Omental fat pad (tissue), 4 donors: ENCODE results near the gene RBMS3. TPM values are rescaled to one million over a fixed set of nuclear protein-coding genes. Genes with fewer than 3 reads are reported as not detected.

Experiments
- ATAC-seq: fragments of 150-250 bp; one replicate; pipeline ENCODE4 v1.9.1; 2016; ENCODE audit warnings: mild to moderate bottlenecking, moderate library complexity; ENCODE audit not compliant: low FRiP score
- DNase-seq: peaks from one replicate; pipeline ENCODE4 v3.0.0-alpha.2; 2019; ENCODE audit warnings: low spot score
- CTCF ChIP-seq, 3 donors: fragments of 450-650 bp; IDR thresholded peaks; one replicate each; pipeline ENCODE4 v1.5.1; 2016 to 2017; ENCODE audit warnings: antibody characterized with exemption in 3 of 3, mild to moderate bottlenecking in 3 of 3, moderate library complexity in 2 of 3
- total RNA-seq, 4 donors: library from RNA; depleted of rRNA; stranded (reverse); fragments of >200 nt; gene quantifications; one replicate each; pipeline ENCODE4 v1.1.0, GENCODE V29; 2016

The RBMS3 gene
- total RNA-seq, 4 donors from 2014 or later = 61.5 to 185 (median 120) TPM

GRCh38 chr3:29532473-29532872 is 251.6 kb downstream of the RBMS3 start:
- no peak for ATAC-seq

GRCh38 chr3:29534006-29534405 is 253.1 kb downstream of the RBMS3 start:
- DNase-seq (no peak), ATAC-seq (no peak)
- no peak for TF ChIP-seq CTCF (IDR thresholded peaks at IDR 0.05)

More at GRCh38 chr3:29532473-29532872, 251.6 kb downstream of the RBMS3 start:
- no peak for TF ChIP-seq CTCF (IDR thresholded peaks at IDR 0.05)
- DNase-seq = no peak

GRCh38 chr3:29536016-29536758 is 255.3 kb downstream of the RBMS3 start:
- no peak for DNase-seq
- no peak for ATAC-seq
- no peak for TF ChIP-seq CTCF (IDR thresholded peaks at IDR 0.05)

- TF ChIP-seq CTCF (IDR thresholded peaks at IDR 0.05) = no peak
- ATAC-seq (no peak), DNase-seq (no peak)
Measured at GRCh38 chr3:29537889-29538609, 257.2 kb downstream of the RBMS3 start.

- ATAC-seq = no peak
- no peak for DNase-seq
- TF ChIP-seq CTCF (IDR thresholded peaks at IDR 0.05) = no peak
Measured at GRCh38 chr3:29538610-29538958, 257.7 kb downstream of the RBMS3 start.

GRCh38 chr3:29540544-29540943 is 259.7 kb downstream of the RBMS3 start:
- DNase-seq (no peak), ATAC-seq (no peak)
- TF ChIP-seq CTCF (IDR thresholded peaks at IDR 0.05) = no peak
